ENCODE measurements around the gene MFF. TPM values are rescaled to one million over a fixed set of nuclear protein-coding genes. Genes with fewer than 3 reads are reported as not detected.

MFF gene, protein sequence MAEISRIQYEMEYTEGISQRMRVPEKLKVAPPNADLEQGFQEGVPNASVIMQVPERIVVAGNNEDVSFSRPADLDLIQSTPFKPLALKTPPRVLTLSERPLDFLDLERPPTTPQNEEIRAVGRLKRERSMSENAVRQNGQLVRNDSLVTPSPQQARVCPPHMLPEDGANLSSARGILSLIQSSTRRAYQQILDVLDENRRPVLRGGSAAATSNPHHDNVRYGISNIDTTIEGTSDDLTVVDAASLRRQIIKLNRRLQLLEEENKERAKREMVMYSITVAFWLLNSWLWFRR
- 10 to 100 TPM; 55.5 to 79.0 (median 69.3) TPM for polyA plus RNA-seq (ENCODE audit: insufficient read length in 10 of 10)
- long read RNA-seq, donor 1, transcript MFF-201 (9 exons, 2,004 nt): major isoform, 6 of 20 reads
- long read RNA-seq, donor 1, partial matches to known transcripts: 0 of 20 reads
- long read RNA-seq, donor 1, other reads (novel, unspliced or antisense): 0 of 20 reads
- long read RNA-seq, donor 2, partial matches to known transcripts: 0 of 11 reads
- long read RNA-seq, donor 2, other reads (novel, unspliced or antisense): 0 of 11 reads
- long read RNA-seq, donor 3: 0 reads
- long read RNA-seq, donor 4, transcript MFF-201 (9 exons, 2,004 nt): major isoform, 6 of 15 reads
- long read RNA-seq, donor 4, partial matches to known transcripts: 0 of 15 reads
- long read RNA-seq, donor 4, other reads (novel, unspliced or antisense): 0 of 15 reads
- long read RNA-seq, donor 5, partial matches to known transcripts: 5 of 20 reads
- long read RNA-seq, donor 5, other reads (novel, unspliced or antisense): 0 of 20 reads
- long read RNA-seq, donor 6, transcript MFF-201 (9 exons, 2,004 nt): minor isoform, 6 of 24 reads
- long read RNA-seq, donor 6, transcript MFF-205 (7 exons, 1,085 nt): major isoform, 11 of 24 reads
- long read RNA-seq, donor 6, partial matches to known transcripts: 0 of 24 reads
- long read RNA-seq, donor 6, other reads (novel, unspliced or antisense): 0 of 24 reads
- long read RNA-seq, donor 7, transcript MFF-201 (9 exons, 2,004 nt): major isoform, 7 of 18 reads
- long read RNA-seq, donor 7, partial matches to known transcripts: 0 of 18 reads
- long read RNA-seq, donor 7, other reads (novel, unspliced or antisense): 0 of 18 reads
- long read RNA-seq, donor 8, transcript MFF-201 (9 exons, 2,004 nt): major isoform, 5 of 19 reads
- long read RNA-seq, donor 8, transcript MFF-205 (7 exons, 1,085 nt): major isoform, 5 of 19 reads
- long read RNA-seq, donor 8, partial matches to known transcripts: 0 of 19 reads
- long read RNA-seq, donor 8, other reads (novel, unspliced or antisense): 0 of 19 reads
- long read RNA-seq, donor 9, partial matches to known transcripts: 0 of 2 reads
- long read RNA-seq, donor 9, other reads (novel, unspliced or antisense): 0 of 2 reads

DNA sequence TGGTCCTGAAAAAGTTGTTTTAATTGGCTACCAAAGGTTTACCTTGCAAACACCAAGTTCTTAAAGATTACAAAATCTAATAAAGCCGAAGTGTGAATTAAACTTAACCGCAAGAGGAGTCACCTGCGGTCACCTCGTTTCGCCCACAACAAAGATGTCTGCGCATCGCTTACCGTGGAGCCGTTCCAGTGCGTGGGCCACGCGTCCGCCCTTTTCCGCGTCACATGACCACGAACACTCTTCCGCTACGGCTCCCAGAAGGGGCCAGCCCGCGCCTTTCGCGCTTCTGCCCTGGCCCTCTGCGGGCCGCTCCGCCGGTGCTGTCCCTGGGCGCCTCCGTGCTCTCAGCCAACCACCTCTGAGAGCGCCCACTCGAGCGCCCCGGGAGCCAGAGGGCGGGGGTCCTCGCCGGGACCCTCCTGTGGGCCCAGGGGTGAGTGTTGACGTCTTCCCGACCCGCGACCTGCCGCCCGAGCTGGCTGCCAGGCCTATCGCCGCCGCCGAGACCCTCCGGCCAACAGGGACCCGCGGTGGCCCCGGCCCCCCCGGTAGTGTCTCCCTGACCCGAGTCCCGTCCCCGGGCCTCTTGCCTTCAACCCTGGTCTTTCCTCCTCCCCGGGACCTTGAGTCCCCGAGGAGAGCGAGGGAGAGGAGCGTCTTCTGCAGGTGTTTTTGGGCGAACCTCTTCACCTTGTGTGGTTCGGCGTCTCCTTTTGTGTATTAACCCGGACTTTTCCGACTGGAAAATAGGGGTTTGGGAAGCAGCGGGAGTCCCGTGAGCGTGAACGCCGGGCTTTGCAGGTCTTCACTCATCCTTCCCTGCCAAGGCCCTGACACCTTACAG is at the start of gene MFF:
Gene MFF, plus strand, starts transcription at position 257 of the 844 bp plus-strand sequence. CDS start 5,415 bp downstream, outside the sequence.
- DNase-seq: peak; percentile 93 to 97 (median 97)

DNA sequence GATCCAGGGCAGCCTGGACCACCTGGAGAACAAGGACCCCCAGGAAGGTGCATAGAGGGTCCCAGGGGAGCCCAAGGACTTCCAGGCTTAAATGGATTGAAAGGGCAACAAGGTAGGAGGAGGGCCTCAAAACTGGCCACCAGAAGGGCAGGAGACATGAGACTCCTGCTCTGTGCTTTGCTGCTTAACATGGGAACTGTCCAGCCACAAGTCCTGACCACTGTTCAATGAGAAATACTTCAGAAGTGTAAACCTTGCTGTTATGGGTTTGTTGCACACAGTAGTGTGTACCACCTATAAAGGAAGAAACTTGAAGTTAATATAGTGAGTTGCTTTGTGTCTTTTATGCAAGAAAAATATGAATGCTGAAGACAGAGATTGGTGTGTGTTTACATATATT is 44.2 kb upstream of the MFF start:
- DNase-seq: peak in 1 of 3 donors; percentile 4

DNA sequence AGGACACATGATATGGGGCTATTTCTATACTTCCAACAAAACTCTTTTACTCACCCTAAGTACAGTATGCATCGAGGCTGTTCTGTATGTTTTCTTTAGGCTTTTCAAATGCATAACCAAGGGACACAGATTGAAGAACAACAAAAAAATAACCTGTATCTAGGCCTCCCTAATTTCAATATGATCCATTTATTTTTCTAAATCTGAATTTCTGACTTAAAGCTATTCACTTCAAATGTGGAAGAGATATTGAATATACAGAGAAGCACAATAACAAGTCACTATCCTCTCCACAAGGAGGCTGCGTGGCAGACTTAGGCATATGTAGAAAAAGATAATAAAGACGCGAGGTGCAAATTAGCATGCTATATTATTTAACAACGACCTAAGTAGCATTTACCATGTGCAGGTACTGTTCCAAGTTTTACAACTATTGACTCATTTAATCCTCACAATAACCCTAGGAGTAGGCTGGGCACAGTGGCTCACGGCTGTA is 39.3 kb upstream of the MFF start:
- no peak for DNase-seq

DNA sequence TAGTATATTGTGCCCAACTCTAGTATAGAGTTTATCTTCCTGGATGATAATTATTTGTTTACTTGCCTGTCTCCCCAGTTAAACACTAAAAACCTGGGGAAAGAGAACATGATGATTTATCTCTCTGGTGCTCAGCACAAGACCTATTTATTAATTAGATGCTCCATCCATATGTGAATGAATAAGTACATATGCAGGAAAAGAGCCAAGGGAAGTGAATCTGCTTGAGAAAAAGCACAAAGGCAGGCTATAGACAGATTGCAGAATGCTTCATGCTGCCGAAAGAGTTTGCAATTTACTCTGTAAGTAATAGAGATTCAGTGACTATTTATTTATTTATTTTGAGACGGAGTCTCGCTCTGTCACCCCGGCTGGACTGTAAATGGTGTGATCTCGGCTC is 37.3 kb upstream of the MFF start:
- no peak for DNase-seq

DNA sequence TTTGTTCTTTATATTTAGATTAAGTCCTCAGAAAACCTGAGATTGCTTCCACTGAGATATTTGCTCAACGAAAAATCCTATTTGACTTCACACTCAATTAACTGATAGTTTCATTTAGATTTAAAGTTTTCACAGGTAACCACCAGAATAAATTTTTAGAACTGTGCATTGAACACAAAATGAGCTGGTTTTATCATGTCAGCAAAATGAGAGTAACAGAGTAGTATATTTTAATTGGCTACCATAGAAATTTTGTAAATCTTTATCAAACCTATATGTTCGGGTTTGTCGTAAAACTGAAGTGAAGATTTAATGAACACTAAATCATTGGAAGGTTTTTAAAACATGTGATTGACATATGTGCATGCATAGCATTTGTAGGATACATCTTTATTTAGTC is 32.7 kb upstream of the MFF start:
- DNase-seq: no peak

DNA sequence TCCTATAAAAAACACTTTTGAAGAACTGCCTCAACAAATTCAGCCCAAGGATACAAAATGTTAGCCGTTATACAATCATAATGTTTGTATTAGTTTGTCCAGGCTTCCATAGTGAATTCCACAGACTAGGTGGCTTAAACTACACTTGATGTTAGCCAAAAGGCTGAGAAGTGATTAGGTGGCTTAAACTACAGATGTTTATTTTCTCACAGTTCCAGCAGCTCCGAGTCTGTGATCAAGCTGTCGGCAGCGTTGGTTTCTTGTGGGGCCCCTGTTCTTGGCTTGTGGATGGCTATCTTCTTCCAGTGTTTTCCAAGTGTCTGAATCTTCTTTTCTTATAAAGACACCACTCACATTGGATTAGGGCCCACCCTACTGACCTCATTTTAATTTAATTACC is 31.5 kb upstream of the MFF start:
- no peak for DNase-seq

DNA sequence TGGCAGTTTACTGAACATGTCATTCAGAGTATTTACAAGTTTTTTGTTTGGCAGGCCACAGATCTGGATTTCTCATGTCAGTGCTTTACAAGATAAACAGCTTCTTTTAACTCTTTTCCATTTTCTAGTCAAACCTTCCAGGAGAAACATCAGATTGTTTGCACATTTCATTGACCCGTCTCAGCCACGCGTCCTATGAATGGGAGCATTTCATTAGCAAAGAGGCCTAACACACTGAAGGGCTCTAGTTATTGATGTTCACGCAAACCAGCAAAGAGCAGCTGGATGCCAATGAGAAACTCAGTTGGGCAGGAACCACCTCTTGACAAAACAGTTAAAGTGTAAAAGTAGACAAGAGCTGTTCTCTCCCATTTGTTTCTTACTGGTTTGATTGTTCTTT is 29.2 kb upstream of the MFF start:
- no peak for DNase-seq

DNA sequence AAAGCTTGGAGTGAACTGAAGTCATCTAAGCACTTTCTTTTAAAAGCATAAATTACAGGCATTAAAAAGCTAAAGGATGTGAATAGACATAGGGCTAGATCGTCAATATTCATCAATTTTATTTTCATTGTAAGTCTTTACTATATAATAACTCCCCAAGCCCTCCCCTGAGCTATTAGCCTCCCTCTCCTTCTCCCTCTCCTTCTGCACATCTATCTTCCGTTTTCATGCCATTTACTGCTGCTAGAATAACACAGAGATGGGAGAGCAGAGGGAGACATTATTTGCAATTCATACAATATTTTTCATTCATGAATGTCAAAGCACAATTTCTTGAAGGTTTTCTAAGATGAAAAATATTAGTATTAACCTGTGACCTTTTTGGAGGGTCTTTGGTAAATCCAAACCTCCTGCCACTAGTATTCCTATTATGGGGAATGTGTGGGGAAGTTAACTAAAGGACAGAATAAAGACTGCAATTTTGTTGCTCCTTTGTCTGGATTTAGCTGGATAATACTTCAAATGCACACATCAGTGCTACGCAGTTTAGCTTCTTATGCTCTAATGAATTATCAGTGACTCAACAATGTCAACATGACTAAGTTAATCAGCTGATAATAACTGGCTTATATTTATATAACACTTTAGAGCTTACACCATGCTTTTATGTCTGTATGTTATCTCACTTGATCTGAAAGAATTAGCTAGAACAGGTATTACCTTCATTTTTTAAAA is 28.2 kb upstream of the MFF start:
- DNase-seq: no peak

DNA sequence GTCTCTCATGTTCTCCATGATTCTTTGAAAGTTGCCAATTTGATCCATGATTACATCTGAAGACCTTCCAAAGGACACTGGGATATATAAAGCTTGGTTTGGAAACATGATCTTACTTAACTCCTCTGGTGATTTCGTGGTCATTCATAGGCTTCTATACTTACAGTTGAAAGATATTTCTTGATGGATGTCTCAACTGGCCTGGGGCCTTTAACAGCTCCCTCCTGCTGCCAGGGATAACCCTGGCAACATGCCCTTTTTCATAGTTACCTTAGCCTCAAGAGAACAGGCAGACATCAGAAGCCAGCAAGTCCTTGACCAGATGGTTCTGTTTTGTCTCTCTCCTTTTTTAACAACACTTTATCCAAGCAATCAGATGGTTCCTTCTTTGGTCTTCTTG is 23.5 kb upstream of the MFF start:
- DNase-seq: peak in 2 of 3 donors; percentile 10 to 17

DNA sequence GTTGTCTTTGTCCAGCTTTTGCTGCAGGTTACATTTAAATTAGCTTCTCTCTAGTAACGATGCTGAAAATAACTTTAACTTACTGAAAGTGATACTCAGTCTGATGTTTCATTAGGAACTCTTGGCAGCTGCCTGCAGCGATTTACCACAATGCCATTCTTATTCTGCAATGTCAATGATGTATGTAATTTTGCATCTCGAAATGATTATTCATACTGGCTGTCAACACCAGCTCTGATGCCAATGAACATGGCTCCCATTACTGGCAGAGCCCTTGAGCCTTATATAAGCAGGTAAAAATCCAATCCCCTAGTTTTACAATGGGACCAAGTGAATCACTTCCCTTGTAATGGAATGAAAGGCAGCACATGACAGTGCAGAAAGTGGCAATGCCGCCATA is 16.3 kb upstream of the MFF start:
- DNase-seq: peak in 1 of 3 donors; percentile 25

DNA sequence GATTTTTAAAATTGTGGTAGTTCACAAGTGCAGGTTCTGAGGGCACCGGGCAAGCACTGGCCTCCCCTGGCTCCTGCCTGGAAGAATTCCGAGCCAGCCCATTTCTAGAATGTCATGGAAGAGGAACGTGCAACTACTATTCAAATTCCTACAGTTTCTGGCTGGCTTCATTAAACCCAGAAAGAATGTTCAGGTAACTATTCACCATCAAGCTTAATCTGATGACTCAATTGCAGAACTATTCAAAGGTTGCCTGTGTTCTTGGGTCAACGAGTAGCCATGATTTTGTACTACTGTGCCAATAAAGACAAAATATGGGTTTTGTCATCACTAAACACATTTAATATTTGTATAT is 14.3 kb upstream of the MFF start:
- DNase-seq: no peak

DNA sequence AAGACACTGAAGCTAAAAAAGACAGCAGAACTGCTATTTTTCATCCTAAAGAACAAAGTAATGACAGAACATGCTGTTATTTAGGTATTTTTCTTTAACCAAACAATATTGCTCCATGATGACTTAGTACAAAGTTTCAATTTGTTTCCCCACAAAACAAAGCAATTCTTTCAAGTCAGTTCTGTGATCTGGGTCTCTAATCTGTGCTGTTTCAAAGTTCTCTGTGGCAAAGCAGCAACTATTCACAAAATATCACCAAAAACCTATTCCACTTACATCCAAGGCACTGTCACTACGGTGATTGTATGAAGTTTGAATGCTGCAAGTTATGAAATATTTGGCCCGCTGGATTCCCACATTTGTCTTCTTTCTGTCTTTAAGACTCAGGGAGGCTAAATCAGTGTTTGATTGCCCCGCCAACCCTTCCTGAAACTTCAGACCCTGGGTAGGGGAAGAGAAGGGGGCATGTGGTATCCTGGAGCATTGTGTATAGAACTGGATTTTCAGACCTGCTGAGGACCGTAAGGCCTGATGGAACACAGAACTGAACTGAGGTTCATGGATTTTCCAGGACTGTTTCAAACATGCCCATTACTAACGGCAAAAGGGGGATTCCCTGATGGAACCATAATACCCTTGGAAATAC is 13.1 kb upstream of the MFF start:
- DNase-seq: no peak

DNA sequence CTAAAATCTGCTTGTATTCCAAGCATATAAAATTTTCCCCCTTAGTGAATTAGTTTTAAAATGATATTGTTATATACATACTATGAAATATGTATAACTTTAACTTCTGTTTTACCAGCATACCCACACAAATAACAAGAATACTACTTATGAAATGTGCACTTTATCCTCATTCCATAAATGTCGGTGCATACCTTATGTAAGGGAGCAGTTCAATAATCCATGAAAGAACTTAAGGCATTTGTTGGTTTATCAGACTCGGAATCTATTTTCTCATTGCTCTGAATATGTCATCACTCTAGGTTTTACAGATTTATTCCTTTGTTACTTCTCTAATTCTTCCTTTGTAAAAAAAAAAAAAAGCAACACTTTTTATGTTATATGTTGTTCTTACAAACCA is 12.5 kb upstream of the MFF start:
- no peak for DNase-seq

DNA sequence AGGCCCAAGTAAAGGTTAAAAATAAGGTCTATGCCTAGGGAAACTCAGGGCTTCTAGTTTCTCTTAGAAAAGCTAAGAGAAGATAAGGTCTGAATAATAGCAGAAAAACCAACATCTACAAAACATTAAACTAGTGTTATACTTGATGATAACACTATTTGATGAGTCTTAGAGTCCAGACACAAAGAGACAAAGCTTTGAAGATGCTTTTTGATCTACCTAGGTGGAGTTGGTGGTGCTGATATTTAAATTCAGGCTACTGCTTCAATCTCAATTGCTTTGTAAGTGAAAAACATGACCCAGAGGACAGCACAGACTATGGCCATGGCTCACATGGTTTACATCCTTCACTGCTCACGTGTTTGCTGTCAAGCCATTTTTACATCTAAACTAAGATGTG is 11.7 kb upstream of the MFF start:
- no peak for DNase-seq

DNA sequence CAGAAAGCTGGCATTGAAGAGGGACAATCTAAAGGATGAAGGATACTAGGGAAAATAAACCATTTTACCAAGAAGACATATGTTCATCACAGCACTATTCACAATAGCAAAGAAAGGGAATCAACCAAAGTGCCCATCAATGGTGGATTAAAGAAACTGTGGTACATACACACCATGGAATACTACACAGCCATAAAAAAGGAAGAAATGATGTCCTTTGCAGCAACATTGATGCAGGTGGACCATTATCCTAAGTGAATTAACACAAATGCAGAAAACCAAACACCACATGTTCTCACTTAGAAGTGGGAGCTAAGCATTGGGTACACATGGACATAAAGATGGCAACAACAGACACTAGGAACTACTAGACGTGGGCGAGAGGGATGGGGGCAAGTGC is 7.2 kb upstream of the MFF start:
- DNase-seq: no peak

DNA sequence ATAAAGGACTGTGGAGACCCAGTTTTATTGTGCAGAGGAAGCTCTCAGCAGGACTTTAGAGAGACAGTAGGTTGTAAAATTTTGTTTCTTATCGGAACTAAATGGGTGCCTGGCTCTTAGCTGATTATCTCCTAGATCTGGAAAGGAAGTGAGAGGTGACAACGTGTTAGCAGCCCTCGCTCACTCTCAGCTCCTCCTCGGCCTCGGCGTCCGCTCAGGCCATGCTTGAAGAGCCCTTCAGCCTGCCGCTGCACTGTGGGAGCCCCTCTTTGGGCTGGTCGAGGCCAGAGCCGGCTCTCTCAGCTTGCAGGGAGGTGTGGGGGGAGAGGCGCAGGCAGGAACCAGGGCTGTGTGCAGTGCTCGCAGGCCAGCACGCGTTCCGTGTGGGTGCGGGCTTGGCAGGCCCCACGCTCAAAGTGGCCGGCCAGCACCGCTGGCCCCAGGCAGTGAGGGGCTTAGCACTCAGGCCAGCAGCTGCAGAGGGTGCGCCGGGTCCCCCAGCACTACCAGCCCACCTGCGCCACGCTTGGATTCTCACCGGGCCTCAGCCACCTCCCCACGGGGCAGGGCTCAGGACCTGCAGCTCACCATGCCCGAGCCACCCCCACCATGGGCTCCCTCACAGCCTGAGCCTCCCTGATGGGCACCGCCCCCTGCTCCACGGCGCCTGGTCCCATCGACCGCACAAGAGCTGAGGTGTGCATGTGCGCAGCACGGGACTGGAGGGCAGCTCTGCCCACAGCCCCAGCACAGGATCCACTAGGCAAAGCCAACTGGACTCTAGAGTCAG is 4.6 kb upstream of the MFF start:
- no peak for DNase-seq

DNA sequence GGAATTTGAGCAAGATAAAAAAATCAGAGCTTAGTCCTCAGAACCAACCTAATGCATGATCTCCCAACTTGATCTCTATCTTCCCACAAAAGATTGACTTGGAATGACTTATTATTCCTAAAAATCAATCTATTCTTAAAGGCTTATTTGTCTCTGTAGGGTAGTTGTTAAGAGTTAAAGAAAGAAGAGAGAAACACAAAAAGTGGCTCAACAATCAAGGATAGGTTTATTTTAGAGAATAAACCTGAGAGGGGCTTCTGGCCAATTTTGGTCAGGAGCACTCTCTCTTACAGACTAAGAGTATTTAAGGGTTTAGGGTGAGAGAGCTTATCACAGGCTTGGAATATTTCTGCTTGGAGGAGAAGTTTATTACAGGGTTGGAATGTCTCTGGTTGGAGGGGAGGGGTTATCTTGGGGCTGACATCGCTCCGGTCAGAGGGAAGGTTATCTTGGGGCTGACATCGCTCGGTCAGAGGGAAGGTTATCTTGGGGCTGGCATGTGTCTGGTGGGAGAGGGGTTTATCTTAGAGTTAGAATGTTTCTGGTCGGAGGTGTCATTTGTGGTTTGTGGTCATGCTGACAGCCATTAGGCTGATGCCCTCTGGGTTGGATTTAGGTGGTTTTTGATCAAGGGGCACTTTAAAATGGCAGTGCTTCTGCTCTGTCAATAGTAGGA is 2.4 kb upstream of the MFF start:
- no peak for DNase-seq

DNA sequence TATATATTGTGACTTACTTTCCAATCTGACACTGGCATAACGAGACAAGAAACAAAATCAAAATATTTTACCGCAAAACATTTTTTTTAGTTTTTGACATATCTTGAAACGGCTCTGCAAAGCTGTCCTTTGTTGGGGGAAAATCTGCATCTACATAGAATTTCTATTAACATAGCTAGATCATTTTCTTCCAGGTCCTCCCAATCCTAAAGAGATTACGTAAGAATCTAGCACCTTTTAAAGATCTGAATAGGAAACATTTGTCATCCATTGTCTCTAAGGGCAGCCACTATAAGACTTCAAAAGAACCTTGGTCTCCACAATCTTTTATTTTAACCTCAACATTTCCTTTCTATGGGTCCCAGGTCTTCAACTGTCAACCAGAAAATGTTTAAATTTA is 1.2 kb upstream of the MFF start:
- no peak for DNase-seq
